Fibroblast of lung (primary cell): Measurements from ENCODE around the gene UBE2D2. TPM values are rescaled to one million over a fixed set of nuclear protein-coding genes. Genes with fewer than 3 reads are reported as not detected.

Experiments used
- DNase-seq, 2 donors: peaks; one replicate each; pipeline versions ENCODE4 v3.0.0 to v3.0.0-alpha.2; 2010; ENCODE audit warnings: low read depth in 2 of 2
- H2AFZ ChIP-seq: 2 replicates; pipeline ENCODE4 v1.5.1; 2012; ENCODE audit warnings: low read length, control low read depth, inconsistent platforms
- H3K27ac ChIP-seq: 2 replicates; pipeline ENCODE4 v1.5.1; 2011; ENCODE audit warnings: low read length, control low read depth; ENCODE audit not compliant: insufficient read depth
- H3K27me3 ChIP-seq: 2 replicates; pipeline ENCODE4 v1.5.1; 2011; ENCODE audit warnings: mild to moderate bottlenecking, low read length; ENCODE audit not compliant: control insufficient read depth, insufficient read depth
- H3K36me3 ChIP-seq: 2 replicates; pipeline ENCODE4 v1.5.1; 2011; ENCODE audit warnings: low read length; ENCODE audit not compliant: control insufficient read depth, insufficient read depth
- H3K4me1 ChIP-seq: 2 replicates; pipeline ENCODE4 v1.5.1; 2011; ENCODE audit warnings: low read length; ENCODE audit not compliant: control insufficient read depth, insufficient read depth; ENCODE audit errors: extremely low read depth
- H3K4me2 ChIP-seq: 2 replicates; pipeline ENCODE4 v1.5.1; 2011; ENCODE audit warnings: low read length, control low read depth; ENCODE audit not compliant: insufficient read depth; ENCODE audit errors: extremely low read depth
- H3K4me3 ChIP-seq, 4 experiments: fragments of 200-600 bp in 1 of 4; sonication (generic) in 1 of 4; replicated peaks in 1 of 4; 2 replicates each; pipeline ENCODE4 v1.5.1; 2011 to 2016; ENCODE audit warnings: low read length in 4 of 4, low read depth in 3 of 4, mild to moderate bottlenecking in 3 of 4, control low read depth in 2 of 4, inconsistent platforms in 1 of 4, mixed read lengths in 1 of 4; ENCODE audit not compliant: insufficient read depth in 1 of 4; ENCODE audit errors: control extremely low read depth in 1 of 4
- H3K79me2 ChIP-seq: 2 replicates; pipeline ENCODE4 v1.5.1; 2012; ENCODE audit warnings: mild to moderate bottlenecking, low read length, inconsistent platforms; ENCODE audit not compliant: control insufficient read depth, insufficient read depth
- H3K9ac ChIP-seq: 2 replicates; pipeline ENCODE4 v1.5.1; 2011; ENCODE audit warnings: mild to moderate bottlenecking, low read length, control low read depth; ENCODE audit not compliant: insufficient read depth
- H3K9me3 ChIP-seq: 2 replicates; pipeline ENCODE4 v1.5.1; 2012; ENCODE audit warnings: low read depth, low read length; ENCODE audit not compliant: control insufficient read depth, insufficient read depth
- H4K20me1 ChIP-seq: 2 replicates; pipeline ENCODE4 v1.5.1; 2011; ENCODE audit warnings: low read length; ENCODE audit not compliant: control insufficient read depth, insufficient read depth; ENCODE audit errors: extremely low read depth
- EZH2 ChIP-seq: IDR thresholded peaks from 2 replicates; pipeline ENCODE4 v1.5.1; 2012; ENCODE audit warnings: low read length, control low read depth, mild to moderate bottlenecking; ENCODE audit errors: missing control alignments
- polyA plus RNA-seq, 2 donors: library from polyadenylated mRNA; depleted of rRNA in 1 of 2; stranded (reverse) in 1 of 2; unstranded in 1 of 2; fragments of >200 nt; gene quantifications; 2 replicates each; pipeline ENCODE4 v1.2.1, GENCODE V29; 2011 to 2012; ENCODE audit warnings: missing spikeins in 1 of 2
- total RNA-seq: library from RNA; depleted of rRNA; stranded (reverse); fragments of >200 nt; gene quantifications from 2 replicates; pipeline ENCODE4 v1.2.1, GENCODE V29; 2014
- TF ChIP-seq, protein P1 (sequence below), 2 donors: IDR thresholded peaks in 1 of 2; conservative IDR thresholded peaks in 1 of 2; 1 replicate in 1 of 2; 2 replicates in 1 of 2; pipeline ENCODE4 v1.5.1; 2011 to 2012; ENCODE audit warnings: low read length in 2 of 2, control low read depth in 1 of 2, inconsistent platforms in 1 of 2, low read depth in 1 of 2, mild to moderate bottlenecking in 1 of 2

Gene UBE2D2
- total and polyA plus RNA-seq, 2 donors (not counting 1 experiment from before 2014, with no cell fraction given) = 56.5 to 62.9 TPM

DNA sequence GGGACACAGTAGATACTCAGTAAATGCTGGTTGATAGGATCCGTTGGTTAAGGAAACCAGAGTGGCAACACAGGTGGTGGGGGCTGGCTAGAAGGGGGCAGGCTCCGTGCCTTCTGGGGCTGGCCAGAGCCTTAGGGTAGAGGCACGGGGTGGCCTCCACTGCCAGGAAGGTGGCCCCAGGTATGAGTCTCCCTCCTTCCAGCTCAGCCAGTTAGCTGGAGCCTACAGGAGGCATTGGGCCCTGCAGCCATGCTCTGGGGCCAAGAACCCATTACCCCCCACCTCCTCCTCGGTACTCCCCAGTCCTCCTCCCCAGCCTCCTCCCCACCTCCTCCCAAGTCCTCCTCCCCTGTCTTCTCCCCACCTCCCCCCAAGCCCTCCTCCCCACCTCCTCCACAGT, 114.7 kb downstream of the UBE2D2 start:
- Histone ChIP-seq H3K4me2 (no peak overlapping the region), H3K79me2 (peaks cover 1% of the 10 kb centered on the region), H3K27me3 (peaks cover 3% of the 10 kb centered on the region), H3K36me3 (peaks cover 1% of the 10 kb centered on the region), H3K9ac (no peak overlapping the region), H3K9me3 (no peaks in the 10 kb centered on the region), H3K27ac (no peak overlapping the region), H3K4me3 (no peak overlapping the region), H3K4me1 (peaks cover 6% of the 10 kb centered on the region), H2AFZ (no peak overlapping the region), H4K20me1 (no peaks in the 10 kb centered on the region)
- TF ChIP-seq, protein P1, sequence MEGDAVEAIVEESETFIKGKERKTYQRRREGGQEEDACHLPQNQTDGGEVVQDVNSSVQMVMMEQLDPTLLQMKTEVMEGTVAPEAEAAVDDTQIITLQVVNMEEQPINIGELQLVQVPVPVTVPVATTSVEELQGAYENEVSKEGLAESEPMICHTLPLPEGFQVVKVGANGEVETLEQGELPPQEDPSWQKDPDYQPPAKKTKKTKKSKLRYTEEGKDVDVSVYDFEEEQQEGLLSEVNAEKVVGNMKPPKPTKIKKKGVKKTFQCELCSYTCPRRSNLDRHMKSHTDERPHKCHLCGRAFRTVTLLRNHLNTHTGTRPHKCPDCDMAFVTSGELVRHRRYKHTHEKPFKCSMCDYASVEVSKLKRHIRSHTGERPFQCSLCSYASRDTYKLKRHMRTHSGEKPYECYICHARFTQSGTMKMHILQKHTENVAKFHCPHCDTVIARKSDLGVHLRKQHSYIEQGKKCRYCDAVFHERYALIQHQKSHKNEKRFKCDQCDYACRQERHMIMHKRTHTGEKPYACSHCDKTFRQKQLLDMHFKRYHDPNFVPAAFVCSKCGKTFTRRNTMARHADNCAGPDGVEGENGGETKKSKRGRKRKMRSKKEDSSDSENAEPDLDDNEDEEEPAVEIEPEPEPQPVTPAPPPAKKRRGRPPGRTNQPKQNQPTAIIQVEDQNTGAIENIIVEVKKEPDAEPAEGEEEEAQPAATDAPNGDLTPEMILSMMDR (conservative IDR thresholded peaks at IDR 0.05 in 1 of 2, IDR thresholded peaks at IDR 0.05 in 1 of 2; ENCODE audit: low read depth in 1 of 2, low read length in 2 of 2) = no peak
- no peak for TF ChIP-seq EZH2
- DNase-seq = no peak

DNA sequence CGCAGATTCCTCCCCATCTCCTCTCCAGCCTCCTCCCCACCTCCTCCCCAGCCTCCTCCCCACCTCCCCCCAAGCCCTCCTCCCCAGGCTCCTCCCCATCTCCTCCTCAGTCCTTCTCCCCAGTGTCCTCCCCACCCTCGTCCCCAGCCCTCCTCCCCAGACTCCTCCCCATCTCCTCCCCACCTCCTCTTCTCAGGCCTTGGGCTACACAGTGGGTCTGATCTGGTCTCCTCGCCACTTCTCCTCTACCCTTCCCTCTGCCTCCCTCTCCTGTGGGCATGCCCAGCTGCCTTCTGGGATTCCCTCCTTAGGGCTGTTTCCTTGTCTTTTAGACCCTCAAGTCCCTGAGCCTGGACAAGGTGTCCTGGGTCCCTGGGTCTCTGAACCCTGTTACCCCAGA, 115.3 kb downstream of the UBE2D2 start:
- H3K9me3 ChIP-seq = no peaks in the 10 kb centered on the region
- no peak for TF ChIP-seq EZH2
- TF ChIP-seq, protein P1 (conservative IDR thresholded peaks at IDR 0.05 in 1 of 2, IDR thresholded peaks at IDR 0.05 in 1 of 2; ENCODE audit: low read depth in 1 of 2, low read length in 2 of 2) = no peak
- no peak overlapping the region for H3K4me2 ChIP-seq
- H3K4me1 ChIP-seq = peaks cover 6% of the 10 kb centered on the region
- H3K9ac ChIP-seq = no peak overlapping the region
- H3K79me2 ChIP-seq = peaks cover 1% of the 10 kb centered on the region
- DNase-seq = no peak
- H3K4me3 ChIP-seq = no peak overlapping the region
- no peaks in the 10 kb centered on the region for H4K20me1 ChIP-seq
- H3K27me3 ChIP-seq = peaks cover 3% of the 10 kb centered on the region
- H3K36me3 ChIP-seq = peaks cover 2% of the 10 kb centered on the region
- H3K27ac ChIP-seq = no peak overlapping the region
- H2AFZ ChIP-seq = no peak overlapping the region

DNA sequence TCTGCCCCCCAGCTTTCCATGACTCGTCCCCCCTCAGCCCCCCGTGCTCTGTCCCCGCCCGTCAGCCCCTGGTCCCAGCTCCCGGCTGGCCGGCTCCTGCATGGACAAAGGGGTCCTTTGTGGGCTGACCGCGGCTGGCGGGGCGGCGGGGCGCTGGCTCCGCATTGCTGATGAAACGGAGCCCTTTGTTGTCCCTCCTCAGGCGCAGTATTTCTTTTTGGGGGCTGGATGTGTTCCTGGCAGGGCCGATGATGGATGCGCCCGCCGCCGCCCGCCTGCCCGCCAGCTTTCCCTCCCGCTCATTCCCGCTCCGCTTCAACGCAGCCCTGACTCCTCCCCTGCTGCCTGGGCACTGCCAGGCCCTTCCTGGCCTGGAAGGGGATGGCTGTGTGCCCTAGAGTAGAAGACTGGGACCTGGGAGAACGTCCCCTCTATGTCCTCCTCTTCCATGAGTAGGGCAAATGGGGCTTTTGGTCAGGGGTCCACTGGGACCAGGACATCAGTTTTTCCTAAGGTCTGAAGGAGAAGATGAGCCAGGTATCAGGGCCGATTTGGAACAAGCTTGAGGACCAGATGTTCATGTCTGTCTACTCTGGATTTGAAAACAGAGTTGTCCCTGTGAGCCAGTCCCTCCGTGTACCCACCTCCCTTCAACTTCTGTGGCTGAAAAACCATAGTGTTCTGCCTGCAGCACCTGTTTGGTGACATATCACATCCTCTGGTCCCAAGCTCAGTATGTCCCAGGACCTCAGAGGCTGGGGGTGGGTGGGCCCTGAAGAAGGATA, 116.0 kb downstream of the UBE2D2 start:
- no peak overlapping the region for H3K4me3 ChIP-seq
- no peak overlapping the region for H3K27ac ChIP-seq
- H3K4me2 ChIP-seq = no peak overlapping the region
- H3K4me1 ChIP-seq = peaks cover 6% of the 10 kb centered on the region
- DNase-seq = no peak
- TF ChIP-seq, protein P1 (conservative IDR thresholded peaks at IDR 0.05 in 1 of 2, IDR thresholded peaks at IDR 0.05 in 1 of 2; ENCODE audit: low read depth in 1 of 2, low read length in 2 of 2) = no peak
- TF ChIP-seq EZH2 = no peak
- peaks cover 3% of the 10 kb centered on the region for H3K27me3 ChIP-seq
- no peaks in the 10 kb centered on the region for H3K9me3 ChIP-seq
- H2AFZ ChIP-seq = no peak overlapping the region
- no peaks in the 10 kb centered on the region for H4K20me1 ChIP-seq
- H3K36me3 ChIP-seq = peaks cover 2% of the 10 kb centered on the region
- no peak overlapping the region for H3K9ac ChIP-seq
- H3K79me2 ChIP-seq = no peaks in the 10 kb centered on the region

Other genes with a start within 250 kb of the UBE2D2 start
- gene PAIP2, start 219.5 kb upstream of the UBE2D2 start, total RNA-seq = 59.0 and 68.1 TPM in 2 replicates
- gene PAIP2, start 219.5 kb upstream of the UBE2D2 start, polyA plus RNA-seq = 79.6 and 105 TPM in 2 replicates
- gene SLC23A1, start 178.0 kb upstream of the UBE2D2 start, total RNA-seq = not detected in 2 replicates
- gene SLC23A1, start 178.0 kb upstream of the UBE2D2 start, polyA plus RNA-seq = not detected in 2 replicates
- gene MZB1, start 171.4 kb upstream of the UBE2D2 start, total RNA-seq = 0.17 TPM in 1 of 2 replicates, not detected in the other
- gene MZB1, start 171.4 kb upstream of the UBE2D2 start, polyA plus RNA-seq = not detected in 2 replicates
- gene PROB1, start 166.2 kb upstream of the UBE2D2 start, total RNA-seq = 0.77 and 1.5 TPM in 2 replicates
- gene PROB1, start 166.2 kb upstream of the UBE2D2 start, polyA plus RNA-seq = 0.34 and 0.43 TPM in 2 replicates
- gene SPATA24, start 157.2 kb upstream of the UBE2D2 start, total RNA-seq = 6.4 and 7.4 TPM in 2 replicates
- 5.3 and 5.6 TPM in 2 replicates for gene SPATA24, start 157.2 kb upstream of the UBE2D2 start, polyA plus RNA-seq
- 12.6 and 13.6 TPM in 2 replicates for gene DNAJC18, start 121.8 kb upstream of the UBE2D2 start, total RNA-seq
- gene DNAJC18, start 121.8 kb upstream of the UBE2D2 start, polyA plus RNA-seq = 9.4 and 14.6 TPM in 2 replicates
- gene ECSCR, start 98.6 kb upstream of the UBE2D2 start, total RNA-seq = not detected in 2 replicates
- gene ECSCR, start 98.6 kb upstream of the UBE2D2 start, polyA plus RNA-seq = 0.18 and 0.24 TPM in 2 replicates
- gene SMIM33, start 90.3 kb upstream of the UBE2D2 start, total RNA-seq = not detected in 2 replicates
- not detected in 2 replicates for gene SMIM33, start 90.3 kb upstream of the UBE2D2 start, polyA plus RNA-seq
- gene STING1, start 78.6 kb upstream of the UBE2D2 start, total RNA-seq = 35.7 and 70.2 TPM in 2 replicates
- 70.9 and 78.4 TPM in 2 replicates for gene STING1, start 78.6 kb upstream of the UBE2D2 start, polyA plus RNA-seq
- 29.0 and 43.9 TPM in 2 replicates for gene CXXC5, start 87.0 kb downstream of the UBE2D2 start, total RNA-seq
- gene CXXC5, start 87.0 kb downstream of the UBE2D2 start, polyA plus RNA-seq = 15.8 and 18.6 TPM in 2 replicates
- under 0.01 and 0.17 TPM in 2 replicates for gene PSD2, start 234.5 kb downstream of the UBE2D2 start, total RNA-seq
- 0.05 TPM in 2 replicates for gene PSD2, start 234.5 kb downstream of the UBE2D2 start, polyA plus RNA-seq